22Rv1 (cell line): ENCODE results near the gene HSPA12A.

Experiments
- CTCF ChIP-seq: fragments of 450-650 bp; IDR thresholded peaks from 2 replicates; pipeline ENCODE4 v1.5.1; 2017; ENCODE audit warnings: mild to moderate bottlenecking
- ZFX ChIP-seq: fragments of 450-650 bp; IDR thresholded peaks from 2 replicates; pipeline ENCODE4 v1.6.1; 2017; ENCODE audit warnings: antibody characterized with exemption, borderline replicate concordance

GRCh38 chr10:116684781-116685180, 57.6 kb downstream of the HSPA12A start:
- TF ChIP-seq CTCF: no peak
- no peak for TF ChIP-seq ZFX
